ENCODE data around the gene IFNL2.
"Not testable (repeated sequence)": the region's sequence is repeated elsewhere in the genome, so short reads cannot be mapped to it uniquely, and the experiment has no call there.

Gene IFNL2

DNA sequence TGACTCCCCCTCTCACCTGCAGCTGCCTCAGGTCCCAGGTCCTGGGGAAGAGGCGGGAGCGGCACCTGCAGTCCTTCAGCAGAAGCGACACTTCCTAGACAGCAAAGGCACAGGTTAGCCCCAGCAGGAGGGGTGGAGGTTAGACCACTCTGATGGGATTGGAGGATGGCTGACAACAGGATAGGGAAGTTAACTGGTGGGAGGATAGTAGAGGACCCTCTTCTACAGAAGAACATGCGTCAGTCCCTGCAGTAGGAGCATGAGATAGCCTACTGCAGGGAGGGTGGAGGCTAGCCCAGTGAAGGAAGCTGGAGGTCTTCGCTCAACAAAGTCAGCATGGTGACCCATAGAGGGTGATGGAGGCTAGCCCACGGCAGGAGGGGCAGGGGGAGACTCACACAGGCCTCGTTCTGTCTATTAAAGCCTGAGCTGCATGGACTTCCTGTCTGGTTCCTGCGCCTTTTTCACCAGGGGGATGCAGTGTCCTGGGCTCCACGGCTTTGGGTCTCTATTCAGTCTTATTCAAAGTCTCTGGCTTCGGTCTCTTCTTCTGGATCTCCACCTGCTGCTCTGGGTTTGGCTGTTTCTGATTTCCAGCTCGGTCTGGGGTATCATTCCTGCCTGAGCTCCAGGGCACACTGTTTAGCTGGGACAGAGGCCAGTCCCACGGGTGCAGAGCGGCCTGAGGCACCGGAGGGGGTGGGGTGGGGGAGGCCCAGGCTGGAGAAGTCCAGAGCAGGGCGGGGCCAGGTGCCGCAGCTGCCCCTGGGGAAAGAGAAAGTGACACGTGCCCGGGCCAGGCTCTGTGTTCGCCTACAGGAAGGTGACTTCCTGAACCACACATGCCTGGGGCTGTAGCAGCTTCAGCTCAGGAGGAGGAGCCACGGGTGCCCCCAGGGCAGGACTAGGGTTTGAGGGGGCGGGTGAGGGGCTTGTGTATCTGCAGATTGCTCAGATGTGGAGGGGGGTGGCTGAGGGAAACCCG is 30.7 kb upstream of the IFNL2 start:
- H3K4me3 ChIP-seq (ENCODE audit: insufficient read length, low read depth) = no peak overlapping the region
- peaks cover 4% of the 10 kb centered on the region for H3K27me3 ChIP-seq (ENCODE audit: insufficient read depth, insufficient read length)
- no peak for DNase-seq (ENCODE audit: low read depth, low spot score)
- TF ChIP-seq ZNF274 (IDR thresholded peaks at IDR 0.05; ENCODE audit: low read depth, low read length) (no peak), SUZ12 (IDR thresholded peaks at IDR 0.05; ENCODE audit: extremely low read depth, insufficient read depth, insufficient read length) (no peak), YY1 (IDR thresholded peaks at IDR 0.05; ENCODE audit: insufficient read depth, insufficient read length) (no peak)
- no peaks in the 10 kb centered on the region for H3K36me3 ChIP-seq (ENCODE audit: insufficient read depth, insufficient read length, low read length)
- H3K9me3 ChIP-seq (ENCODE audit: insufficient read depth, low read length) = no peaks in the 10 kb centered on the region
- H3K9ac ChIP-seq (ENCODE audit: insufficient read length, low read depth) = no peak overlapping the region
- H3K4me1 ChIP-seq (ENCODE audit: insufficient read depth, insufficient read length) = peaks cover 8% of the 10 kb centered on the region

- H3K4me3 ChIP-seq (ENCODE audit: insufficient read length, low read depth) = no peak overlapping the region
- no peak overlapping the region for H3K9ac ChIP-seq (ENCODE audit: insufficient read length, low read depth)
- H3K36me3 ChIP-seq (ENCODE audit: insufficient read depth, insufficient read length, low read length) = no peaks in the 10 kb centered on the region
- DNase-seq (ENCODE audit: low read depth, low spot score) = no peak
- TF ChIP-seq SUZ12 (IDR thresholded peaks at IDR 0.05; ENCODE audit: extremely low read depth, insufficient read depth, insufficient read length) (no peak), YY1 (IDR thresholded peaks at IDR 0.05; ENCODE audit: insufficient read depth, insufficient read length) (no peak), ZNF274 (IDR thresholded peaks at IDR 0.05; ENCODE audit: low read depth, low read length) (no peak)
- no peaks in the 10 kb centered on the region for H3K9me3 ChIP-seq (ENCODE audit: insufficient read depth, low read length)
- H3K27me3 ChIP-seq (ENCODE audit: insufficient read depth, insufficient read length) = peaks cover 4% of the 10 kb centered on the region
- H3K4me1 ChIP-seq (ENCODE audit: insufficient read depth, insufficient read length) = peaks cover 8% of the 10 kb centered on the region
Observed at GRCh38 chr19:39238209-39238608, 30.0 kb upstream of the IFNL2 start.

GRCh38 chr19:39238944-39239343 is 29.3 kb upstream of the IFNL2 start:
- no peak overlapping the region for H3K9ac ChIP-seq (ENCODE audit: insufficient read length, low read depth)
- no peak overlapping the region for H3K4me3 ChIP-seq (ENCODE audit: insufficient read length, low read depth)

GRCh38 chr19:39240421-39240820 is 27.8 kb upstream of the IFNL2 start:
- no peaks in the 10 kb centered on the region for H3K9me3 ChIP-seq (ENCODE audit: insufficient read depth, low read length)
- H3K27me3 ChIP-seq (ENCODE audit: insufficient read depth, insufficient read length) = peaks cover 4% of the 10 kb centered on the region
- TF ChIP-seq SUZ12 (IDR thresholded peaks at IDR 0.05; ENCODE audit: extremely low read depth, insufficient read depth, insufficient read length) = no peak
- no peak for TF ChIP-seq ZNF274 (IDR thresholded peaks at IDR 0.05; ENCODE audit: low read depth, low read length)
- no peak for TF ChIP-seq YY1 (IDR thresholded peaks at IDR 0.05; ENCODE audit: insufficient read depth, insufficient read length)
- H3K9ac ChIP-seq (ENCODE audit: insufficient read length, low read depth) = no peak overlapping the region
- no peak overlapping the region for H3K4me3 ChIP-seq (ENCODE audit: insufficient read length, low read depth)
- no peak for DNase-seq (ENCODE audit: low read depth, low spot score)
- peaks cover 8% of the 10 kb centered on the region for H3K4me1 ChIP-seq (ENCODE audit: insufficient read depth, insufficient read length)
- no peaks in the 10 kb centered on the region for H3K36me3 ChIP-seq (ENCODE audit: insufficient read depth, insufficient read length, low read length)

More at GRCh38 chr19:39238944-39239343, 29.3 kb upstream of the IFNL2 start:
- Histone ChIP-seq H3K9me3 (ENCODE audit: insufficient read depth, low read length) (no peaks in the 10 kb centered on the region), H3K4me1 (ENCODE audit: insufficient read depth, insufficient read length) (peaks cover 8% of the 10 kb centered on the region), H3K27me3 (ENCODE audit: insufficient read depth, insufficient read length) (peaks cover 4% of the 10 kb centered on the region), H3K36me3 (ENCODE audit: insufficient read depth, insufficient read length, low read length) (no peaks in the 10 kb centered on the region)
- DNase-seq (ENCODE audit: low read depth, low spot score) = no peak
- TF ChIP-seq ZNF274 (IDR thresholded peaks at IDR 0.05; ENCODE audit: low read depth, low read length) = no peak
- TF ChIP-seq YY1 (IDR thresholded peaks at IDR 0.05; ENCODE audit: insufficient read depth, insufficient read length) = no peak
- TF ChIP-seq SUZ12 (IDR thresholded peaks at IDR 0.05; ENCODE audit: extremely low read depth, insufficient read depth, insufficient read length) = no peak

- DNase-seq (ENCODE audit: low read depth, low spot score); H3K9ac ChIP-seq (ENCODE audit: insufficient read length, low read depth): not testable (repeated sequence)
Observed at GRCh38 chr19:39243741-39244140, 24.5 kb upstream of the IFNL2 start.

DNA sequence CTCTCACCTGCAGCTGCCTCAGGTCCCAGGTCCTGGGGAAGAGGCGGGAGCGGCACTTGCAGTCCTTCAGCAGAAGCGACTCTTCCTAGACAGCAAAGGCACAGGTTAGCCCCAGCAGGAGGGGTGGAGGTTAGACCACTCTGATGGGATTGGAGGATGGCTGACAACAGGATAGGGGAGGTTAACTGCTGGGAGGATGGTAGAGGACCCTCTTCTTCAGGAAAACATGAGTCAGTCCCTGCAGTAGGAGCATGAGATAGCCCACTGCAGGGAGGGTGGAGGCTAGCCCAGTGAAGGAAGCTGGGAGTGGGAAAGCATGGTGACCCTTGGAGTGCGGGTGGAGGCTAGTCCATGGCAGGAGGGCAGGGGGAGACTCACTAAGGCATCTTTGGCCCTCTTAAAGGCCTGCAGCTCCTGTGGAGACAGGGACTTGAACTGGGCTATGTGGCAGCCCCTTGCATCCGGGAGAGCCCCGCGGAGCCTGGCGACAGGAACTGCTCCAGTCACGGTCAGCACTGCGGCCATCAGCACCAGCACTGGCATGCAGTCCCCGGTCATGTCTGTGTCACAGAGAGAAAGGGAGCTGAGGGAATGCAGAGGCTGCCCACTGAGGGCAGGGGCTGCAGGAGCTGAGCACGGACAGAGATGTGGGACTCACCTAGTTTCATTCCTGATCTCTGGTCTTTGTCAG is 23.6 kb upstream of the IFNL2 start, which contains the start of gene IFNL3:
IFNL3 (minus strand) TSS at position 597 of the 691 bp plus-strand sequence; CDS start at position 558, 39 bp downstream.
- not testable (repeated sequence) for DNase-seq (ENCODE audit: low read depth, low spot score); H3K4me3 ChIP-seq (ENCODE audit: insufficient read length, low read depth); H3K36me3 ChIP-seq (ENCODE audit: insufficient read depth, insufficient read length, low read length)

More at GRCh38 chr19:39243741-39244140, 24.5 kb upstream of the IFNL2 start:
- not testable (repeated sequence) for H3K4me1 ChIP-seq (ENCODE audit: insufficient read depth, insufficient read length); H3K27me3 ChIP-seq (ENCODE audit: insufficient read depth, insufficient read length); H3K9me3 ChIP-seq (ENCODE audit: insufficient read depth, low read length); H3K36me3 ChIP-seq (ENCODE audit: insufficient read depth, insufficient read length, low read length); H3K4me3 ChIP-seq (ENCODE audit: insufficient read length, low read depth)

DNA sequence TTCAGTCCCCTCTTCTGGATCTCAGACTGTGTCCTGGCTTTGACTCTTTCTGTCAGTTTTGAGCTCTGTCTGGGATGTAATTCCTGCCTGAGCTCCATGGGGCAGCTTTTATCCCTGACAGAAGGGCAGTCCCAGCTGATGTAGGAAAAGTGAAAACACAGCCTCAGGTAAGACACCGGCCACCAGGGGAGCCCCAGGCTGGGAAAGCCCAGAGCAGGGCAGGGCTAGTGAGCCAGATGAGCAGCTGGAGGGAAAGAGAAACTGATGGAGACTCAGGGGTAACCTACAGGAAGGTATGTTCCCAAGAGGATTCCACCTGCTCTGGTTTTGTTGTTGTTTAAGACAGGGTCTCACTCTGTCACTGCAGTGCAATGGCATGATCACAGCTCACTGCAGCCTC is 23.0 kb upstream of the IFNL2 start:
- H3K4me3 ChIP-seq (ENCODE audit: insufficient read length, low read depth); H3K36me3 ChIP-seq (ENCODE audit: insufficient read depth, insufficient read length, low read length); H3K9ac ChIP-seq (ENCODE audit: insufficient read length, low read depth); DNase-seq (ENCODE audit: low read depth, low spot score); H3K9me3 ChIP-seq (ENCODE audit: insufficient read depth, low read length); H3K4me1 ChIP-seq (ENCODE audit: insufficient read depth, insufficient read length); H3K27me3 ChIP-seq (ENCODE audit: insufficient read depth, insufficient read length): not testable (repeated sequence)

More for the DNA sequence above, 23.6 kb upstream of the IFNL2 start, which contains the start of gene IFNL3:
- H3K27me3 ChIP-seq (ENCODE audit: insufficient read depth, insufficient read length); H3K9me3 ChIP-seq (ENCODE audit: insufficient read depth, low read length); H3K9ac ChIP-seq (ENCODE audit: insufficient read length, low read depth); H3K4me1 ChIP-seq (ENCODE audit: insufficient read depth, insufficient read length): not testable (repeated sequence)

Measured in NT2/D1 (cell line).